Measurements from ENCODE around the gene ANP32A. TPM values are rescaled to one million over a fixed set of nuclear protein-coding genes. Genes with fewer than 3 reads are reported as not detected.

The ANP32A gene
- total RNA-seq, 1 donor: 41.0 TPM

- no peak for DNase-seq (ENCODE audit: low read depth)
- H3K4me3 ChIP-seq (ENCODE audit: low read depth, low read length): no peak overlapping the region
- TF ChIP-seq CTCF (IDR thresholded peaks at IDR 0.05; ENCODE audit: insufficient read depth, low read length): no peak
Observed at GRCh38 chr15:68776477-68777270, 44.0 kb downstream of the ANP32A start.

GRCh38 chr15:68775671-68776476 is 44.8 kb downstream of the ANP32A start:
- TF ChIP-seq CTCF (IDR thresholded peaks at IDR 0.05; ENCODE audit: insufficient read depth, low read length): no peak
- H3K4me3 ChIP-seq (ENCODE audit: low read depth, low read length): no peak overlapping the region
- DNase-seq (ENCODE audit: low read depth): peak; percentile 92

GRCh38 chr15:68775236-68775577 is 45.5 kb downstream of the ANP32A start:
- no peak overlapping the region for H3K4me3 ChIP-seq (ENCODE audit: low read depth, low read length)
- no peak for DNase-seq (ENCODE audit: low read depth)
- TF ChIP-seq CTCF (IDR thresholded peaks at IDR 0.05; ENCODE audit: insufficient read depth, low read length): no peak

- TF ChIP-seq CTCF (IDR thresholded peaks at IDR 0.05; ENCODE audit: insufficient read depth, low read length): no peak
- no peak overlapping the region for H3K4me3 ChIP-seq (ENCODE audit: low read depth, low read length)
- peak; percentile 86 for DNase-seq (ENCODE audit: low read depth)
Observed at GRCh38 chr15:68774521-68775235, 46.0 kb downstream of the ANP32A start.

GRCh38 chr15:68774120-68774519 is 46.6 kb downstream of the ANP32A start:
- H3K4me3 ChIP-seq (ENCODE audit: low read depth, low read length): no peak overlapping the region
- DNase-seq (ENCODE audit: low read depth): no peak
- no peak for TF ChIP-seq CTCF (IDR thresholded peaks at IDR 0.05; ENCODE audit: insufficient read depth, low read length)

GRCh38 chr15:68773036-68773435 is 47.7 kb downstream of the ANP32A start:
- no peak for DNase-seq (ENCODE audit: low read depth)
- TF ChIP-seq CTCF (IDR thresholded peaks at IDR 0.05; ENCODE audit: insufficient read depth, low read length): no peak
- no peak overlapping the region for H3K4me3 ChIP-seq (ENCODE audit: low read depth, low read length)
